HG03097 (cell line): ENCODE data around the gene NAT9.

Experiments used
- ATAC-seq: cut with Tn5 transposase; IDR thresholded peaks from one replicate; pipeline ENCODE4 v1.9.1; 2021; ENCODE audit not compliant: unreplicated experiment, low FRiP score

Gene NAT9, protein sequence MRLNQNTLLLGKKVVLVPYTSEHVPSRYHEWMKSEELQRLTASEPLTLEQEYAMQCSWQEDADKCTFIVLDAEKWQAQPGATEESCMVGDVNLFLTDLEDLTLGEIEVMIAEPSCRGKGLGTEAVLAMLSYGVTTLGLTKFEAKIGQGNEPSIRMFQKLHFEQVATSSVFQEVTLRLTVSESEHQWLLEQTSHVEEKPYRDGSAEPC

DNA sequence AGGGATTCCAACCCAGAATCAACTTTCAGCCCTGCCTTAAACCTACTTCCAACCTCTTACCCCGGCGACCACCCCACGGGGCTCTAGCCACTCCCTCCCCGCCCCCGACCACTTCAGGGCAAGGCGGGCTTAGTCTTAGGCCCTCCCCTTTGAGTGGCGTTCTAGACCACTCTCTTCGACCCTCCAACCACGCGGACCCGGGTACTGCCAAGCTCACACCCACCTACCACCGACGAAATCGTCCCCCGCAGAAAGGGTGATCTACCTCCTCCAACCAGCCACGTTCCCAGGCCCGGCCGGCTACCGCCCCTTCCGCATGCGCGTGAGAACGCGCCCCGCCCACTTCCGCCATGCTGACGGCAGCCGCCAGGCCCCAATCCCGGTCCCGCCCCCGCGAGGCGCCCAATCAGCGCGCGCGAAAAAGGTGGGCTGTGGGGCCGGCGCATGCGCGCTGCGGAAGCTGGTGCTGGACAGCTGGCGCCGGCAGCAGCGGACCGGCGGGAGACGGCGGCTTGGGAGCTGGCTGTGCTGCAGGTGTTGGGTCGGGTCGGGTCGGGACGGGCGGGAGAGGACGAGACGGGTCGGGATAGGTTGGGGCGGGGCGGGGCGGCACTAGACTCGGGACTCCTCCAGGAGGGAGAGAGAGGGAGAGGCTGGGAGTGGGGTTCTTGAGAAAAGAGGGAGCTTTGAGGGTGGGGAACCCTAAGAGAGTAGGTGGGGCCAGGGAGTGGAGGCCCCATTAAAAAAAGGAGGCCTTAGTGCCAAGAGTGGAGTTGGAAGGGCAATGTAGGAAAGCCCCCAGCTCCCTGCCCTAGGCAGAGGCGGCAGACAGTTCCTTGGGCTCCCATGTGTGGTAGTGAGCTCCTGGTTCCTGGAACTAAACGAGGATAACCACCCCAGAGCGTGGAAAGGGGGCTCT, at the start of gene NAT9:
TSS of gene NAT9 (minus strand) at position 302 of the 919 bp plus-strand sequence. CDS start 647 bp downstream, outside the sequence.
- peak; percentile 50 for ATAC-seq

DNA sequence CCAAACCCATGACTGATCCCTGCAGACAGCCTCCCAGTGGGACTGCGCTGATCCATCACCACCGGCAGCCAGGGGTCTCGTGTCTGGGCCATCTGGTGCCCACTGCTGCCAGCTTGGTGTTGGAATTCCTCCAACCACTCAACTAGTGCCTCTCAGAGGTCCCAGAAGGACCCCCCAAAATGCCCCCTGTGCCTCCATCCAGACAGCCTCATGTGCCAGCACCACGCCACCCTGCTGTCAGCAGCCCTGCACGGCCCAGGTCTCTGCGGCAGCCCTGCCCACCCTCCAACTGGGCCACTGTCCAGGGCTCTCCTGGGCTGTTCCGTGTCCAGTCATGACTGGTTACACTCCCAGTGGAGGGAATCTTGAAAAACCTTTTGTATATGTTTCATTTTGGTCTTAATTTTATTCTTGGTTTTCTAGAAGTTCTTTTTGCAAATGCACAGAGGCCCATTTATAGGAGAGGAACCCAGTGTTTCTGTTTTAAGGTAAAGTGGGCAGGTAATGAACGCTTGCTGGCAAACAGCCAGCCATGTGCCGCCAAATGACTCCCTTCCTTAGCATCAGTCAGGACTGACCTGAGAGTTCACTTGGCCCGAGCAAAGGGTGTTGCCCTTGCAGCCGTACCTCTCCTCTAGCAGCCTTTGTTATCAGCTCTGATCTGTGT, 48.9 kb upstream of the NAT9 start:
- no peak for ATAC-seq

DNA sequence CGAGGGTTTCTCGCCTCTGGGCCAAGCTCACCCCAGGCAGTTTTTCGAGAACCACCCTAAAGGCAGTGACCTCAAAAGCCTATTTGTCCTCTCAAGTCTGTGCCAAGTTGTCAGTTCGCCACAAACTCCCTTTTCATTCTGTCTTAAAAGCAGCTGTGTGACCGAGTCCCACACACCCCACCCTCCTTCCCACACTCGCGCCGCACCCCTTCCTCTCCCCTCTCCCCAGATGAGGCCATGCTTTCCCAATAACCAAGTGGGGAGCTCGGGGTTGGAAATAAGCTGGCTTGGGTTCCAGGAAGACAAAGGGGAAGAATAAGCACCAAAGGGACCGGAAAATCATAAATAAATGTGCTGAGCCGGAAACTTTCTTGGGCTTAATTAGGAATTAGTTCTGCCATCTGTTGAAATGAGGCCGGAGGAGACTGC, 46.8 kb upstream of the NAT9 start:
- ATAC-seq, result no peak

DNA sequence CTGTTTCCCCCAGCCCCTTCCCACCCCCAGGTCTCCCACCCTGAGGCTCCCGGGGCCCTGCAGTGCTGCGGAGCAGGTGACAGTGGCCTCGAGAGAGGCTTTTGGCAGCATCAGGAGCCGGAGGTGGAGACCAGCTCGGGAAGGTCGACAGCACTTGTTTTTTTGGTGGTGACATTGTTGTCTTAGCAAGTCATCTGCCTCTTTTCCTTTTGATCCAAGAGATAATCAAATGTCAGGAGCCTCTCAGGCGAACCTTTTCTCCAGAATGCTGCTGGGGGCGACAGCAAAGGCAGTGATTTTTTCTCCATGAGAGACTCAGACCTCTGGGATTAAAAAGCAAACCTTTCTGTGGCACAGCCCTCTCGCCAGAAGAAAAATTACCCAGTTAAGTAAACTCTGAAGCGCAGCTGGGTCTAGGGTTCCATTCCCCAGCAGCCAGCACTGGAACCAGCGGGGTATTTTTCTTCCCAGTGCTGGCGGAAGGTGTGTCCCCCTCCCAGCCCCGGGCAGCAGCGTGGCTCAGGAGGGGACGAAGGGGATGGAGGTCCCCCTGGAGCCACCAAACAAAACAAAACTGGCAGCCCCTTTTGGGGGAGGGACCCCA, 46.3 kb upstream of the NAT9 start:
- ATAC-seq, result no peak

DNA sequence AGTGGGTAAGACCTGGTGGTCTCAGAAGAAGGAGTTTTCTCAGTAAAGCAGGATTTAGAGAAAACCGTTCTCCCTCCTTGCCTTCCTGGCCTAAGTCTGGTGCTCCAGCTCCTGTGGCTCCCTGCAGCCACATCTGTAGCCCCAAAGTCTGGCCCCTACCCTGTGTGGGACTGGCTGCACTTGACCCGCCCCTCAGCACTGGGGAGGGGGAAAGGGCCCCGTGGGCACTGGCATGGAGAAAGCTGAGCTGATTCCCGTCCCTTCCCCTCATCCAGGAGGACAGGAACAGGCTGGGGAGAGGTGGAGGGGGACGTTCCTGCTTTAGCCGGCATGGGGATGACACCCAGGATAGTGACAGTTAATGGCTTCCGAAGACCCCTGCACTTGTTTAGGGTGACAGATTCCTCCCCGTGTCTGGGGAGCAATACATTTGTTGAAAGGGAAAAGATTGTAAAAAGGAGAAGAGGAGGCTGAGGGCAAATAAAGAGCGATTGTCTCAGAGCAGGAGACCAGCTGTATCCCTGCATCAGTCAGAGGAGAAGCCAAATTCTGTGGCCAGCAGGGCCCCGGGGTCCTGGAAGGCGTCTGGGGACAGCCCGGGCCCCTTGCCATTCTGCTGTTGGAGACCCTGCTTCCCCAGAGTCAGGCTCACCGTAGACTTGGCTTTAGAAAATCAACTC, 45.6 kb upstream of the NAT9 start:
- no peak for ATAC-seq

DNA sequence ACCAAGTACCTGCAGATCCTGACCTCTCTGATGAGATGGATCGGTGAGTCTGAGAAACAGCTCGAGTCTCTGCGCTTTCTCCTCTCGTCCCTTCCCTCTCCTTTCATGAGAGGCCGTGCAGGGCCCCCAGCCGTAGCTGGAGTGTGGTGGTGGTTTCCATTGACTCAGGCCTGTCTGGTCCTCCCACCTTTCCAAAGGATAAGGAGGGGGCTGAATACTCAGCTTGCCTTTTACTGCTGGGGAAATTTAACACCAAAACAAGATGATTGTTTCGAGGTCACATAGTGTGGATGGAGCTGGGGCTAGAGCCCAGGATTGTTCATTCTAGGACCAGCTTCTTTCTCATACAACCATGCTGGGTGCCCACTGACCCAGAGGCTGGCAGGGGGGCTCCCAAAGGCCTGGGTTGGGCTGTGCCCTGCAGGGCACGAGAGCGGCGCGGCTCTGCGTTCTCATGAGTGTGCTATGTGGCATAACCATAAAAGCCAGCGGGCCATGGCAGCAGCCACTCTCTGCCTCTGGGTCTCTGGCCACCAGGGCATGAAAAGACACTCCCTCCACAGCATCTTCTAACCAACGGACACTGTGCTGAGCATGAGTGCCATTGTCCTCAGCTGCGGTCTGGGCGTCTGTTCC, 43.8 kb upstream of the NAT9 start:
- ATAC-seq, result no peak

DNA sequence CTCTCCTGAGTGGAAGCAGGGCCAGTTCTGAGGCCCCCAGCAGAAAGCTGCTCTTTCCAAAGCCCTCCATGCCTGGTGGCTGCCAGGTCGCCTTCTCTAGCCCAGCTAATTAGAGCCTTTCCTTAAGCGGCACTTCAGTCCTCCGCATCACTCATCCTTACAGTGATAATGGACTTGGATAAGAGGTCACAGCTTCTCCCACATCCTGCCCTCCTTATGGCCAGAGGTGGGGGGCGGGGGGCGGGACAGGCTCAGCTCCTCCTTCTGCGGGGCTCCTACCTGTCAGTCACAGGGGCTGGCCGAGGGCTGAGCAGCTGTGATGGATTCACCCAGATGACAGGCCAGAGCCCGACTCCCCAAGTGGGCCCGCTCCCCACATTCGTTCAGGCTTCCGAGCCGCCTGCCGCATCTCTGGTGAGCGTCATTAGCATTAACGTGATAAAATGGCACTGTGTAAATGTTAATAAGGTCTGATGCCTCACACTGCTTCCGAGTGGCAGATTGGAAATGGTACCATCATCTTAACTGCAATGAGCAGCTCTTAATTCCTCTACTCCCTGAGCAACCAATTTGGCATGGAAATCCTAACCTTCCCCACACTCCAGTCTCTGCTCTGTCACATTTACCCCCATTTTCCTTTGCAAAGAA, 42.3 kb upstream of the NAT9 start:
- no peak for ATAC-seq

DNA sequence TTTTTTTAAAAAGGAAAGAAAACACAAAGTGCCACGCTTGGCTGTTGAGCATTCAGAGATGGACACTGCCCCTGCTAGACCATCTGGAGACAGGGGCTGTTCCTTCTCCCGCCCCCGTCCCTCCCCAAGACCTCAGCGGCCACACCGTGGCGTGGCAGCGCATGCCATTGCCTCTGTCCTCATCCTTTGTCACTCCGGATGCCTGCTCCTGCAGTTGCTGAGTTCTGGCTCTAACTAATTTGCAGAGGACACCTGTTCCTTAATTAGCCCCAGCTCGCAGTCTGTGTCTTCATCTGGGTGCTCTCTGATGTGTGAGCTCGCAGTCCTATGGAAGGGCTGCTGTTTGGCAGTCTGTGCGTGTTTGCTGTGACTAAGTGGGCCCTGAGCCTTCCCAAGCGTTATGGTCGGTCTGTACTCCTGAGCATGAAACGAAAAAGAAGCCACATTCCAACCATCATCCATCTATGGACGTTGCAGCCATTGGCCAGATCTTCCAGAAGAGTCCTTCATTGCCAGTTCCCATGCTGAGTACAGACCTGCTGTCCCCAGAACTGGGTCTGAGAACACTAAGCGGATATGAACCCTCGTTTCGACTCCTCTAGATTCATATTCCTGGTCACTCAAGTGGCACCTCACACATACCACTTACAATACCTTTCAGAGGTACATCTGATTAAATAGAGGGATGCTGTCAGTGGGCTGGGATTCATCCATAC, 40.9 kb upstream of the NAT9 start:
- ATAC-seq, result no peak

DNA sequence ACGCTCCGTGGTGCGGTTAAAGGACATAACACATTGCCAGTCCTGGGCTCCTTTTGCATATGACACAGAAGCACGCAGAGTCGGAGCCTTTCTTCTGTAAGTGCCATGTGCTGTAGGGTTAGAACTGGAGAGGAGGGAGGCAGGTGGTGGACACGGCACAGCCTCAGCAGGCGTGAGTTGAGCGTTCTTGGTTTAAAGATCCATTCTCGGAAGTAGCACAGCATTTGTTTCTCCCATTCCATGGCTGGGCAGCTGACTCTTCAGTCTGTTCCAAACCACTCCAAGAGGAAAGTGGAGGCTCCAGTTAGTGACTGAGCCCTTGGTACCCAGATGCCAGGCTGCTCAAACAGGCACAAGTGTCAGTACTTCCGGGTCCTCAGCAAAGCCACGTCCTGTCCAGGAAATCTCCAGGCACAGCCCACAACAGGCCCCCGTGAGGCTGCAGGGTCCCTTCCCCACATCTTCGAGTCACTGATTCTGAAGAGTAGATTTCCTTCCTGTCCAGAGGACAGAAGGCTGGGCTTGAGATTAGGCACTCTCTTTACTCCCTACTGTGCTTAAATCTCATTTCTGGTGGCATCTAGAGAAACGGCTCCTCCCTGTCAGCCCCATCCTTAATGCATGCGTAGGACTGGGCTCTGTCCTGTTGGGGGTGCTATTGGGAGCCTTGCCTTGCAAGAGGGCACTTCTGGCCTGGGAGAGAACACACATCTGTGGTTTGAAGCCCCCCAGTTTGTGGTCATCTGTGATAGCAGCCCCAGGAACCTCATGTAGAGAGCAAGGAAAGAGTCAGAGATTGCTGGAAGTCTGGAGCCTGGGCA, 39.6 kb upstream of the NAT9 start:
- no peak for ATAC-seq

DNA sequence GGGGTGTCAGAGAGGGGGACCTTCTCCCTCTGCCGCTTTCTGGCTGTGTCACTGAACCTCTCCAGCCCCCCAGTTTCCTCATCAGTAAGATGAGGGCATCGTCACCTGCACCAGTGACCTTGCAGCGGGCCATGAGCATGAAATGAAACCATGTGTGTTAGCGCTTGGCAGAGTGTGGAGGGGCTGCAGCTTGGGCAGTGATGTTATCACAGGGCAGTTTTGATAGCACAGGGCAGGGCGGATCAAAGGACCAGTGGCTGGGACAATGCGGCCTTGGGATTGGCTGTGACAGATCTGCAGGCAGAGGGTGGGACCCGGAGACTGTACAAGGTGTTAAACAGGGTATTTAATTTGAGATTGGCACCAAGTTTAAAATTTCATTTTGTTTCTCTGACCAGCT, 38.9 kb upstream of the NAT9 start:
- no peak for ATAC-seq

DNA sequence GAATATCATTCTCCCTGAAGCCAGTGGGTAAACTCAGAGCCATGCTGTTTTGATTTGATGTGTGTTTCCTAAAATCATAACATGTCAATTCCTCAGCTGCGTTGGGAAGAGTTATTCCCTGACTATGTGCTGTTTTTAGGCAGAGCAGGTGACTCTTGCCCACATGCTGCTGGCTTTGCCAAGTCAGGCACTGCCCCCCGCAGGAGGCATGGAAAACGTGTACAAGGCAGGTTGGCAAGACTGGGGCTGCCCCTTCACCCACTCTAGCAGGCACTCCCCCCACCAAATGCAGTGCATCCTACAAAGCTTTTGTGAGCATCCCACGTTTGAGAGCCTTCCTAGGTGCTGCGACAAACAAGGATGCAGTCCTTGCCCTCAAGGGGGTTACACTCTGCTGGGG, 38.3 kb upstream of the NAT9 start:
- no peak for ATAC-seq

DNA sequence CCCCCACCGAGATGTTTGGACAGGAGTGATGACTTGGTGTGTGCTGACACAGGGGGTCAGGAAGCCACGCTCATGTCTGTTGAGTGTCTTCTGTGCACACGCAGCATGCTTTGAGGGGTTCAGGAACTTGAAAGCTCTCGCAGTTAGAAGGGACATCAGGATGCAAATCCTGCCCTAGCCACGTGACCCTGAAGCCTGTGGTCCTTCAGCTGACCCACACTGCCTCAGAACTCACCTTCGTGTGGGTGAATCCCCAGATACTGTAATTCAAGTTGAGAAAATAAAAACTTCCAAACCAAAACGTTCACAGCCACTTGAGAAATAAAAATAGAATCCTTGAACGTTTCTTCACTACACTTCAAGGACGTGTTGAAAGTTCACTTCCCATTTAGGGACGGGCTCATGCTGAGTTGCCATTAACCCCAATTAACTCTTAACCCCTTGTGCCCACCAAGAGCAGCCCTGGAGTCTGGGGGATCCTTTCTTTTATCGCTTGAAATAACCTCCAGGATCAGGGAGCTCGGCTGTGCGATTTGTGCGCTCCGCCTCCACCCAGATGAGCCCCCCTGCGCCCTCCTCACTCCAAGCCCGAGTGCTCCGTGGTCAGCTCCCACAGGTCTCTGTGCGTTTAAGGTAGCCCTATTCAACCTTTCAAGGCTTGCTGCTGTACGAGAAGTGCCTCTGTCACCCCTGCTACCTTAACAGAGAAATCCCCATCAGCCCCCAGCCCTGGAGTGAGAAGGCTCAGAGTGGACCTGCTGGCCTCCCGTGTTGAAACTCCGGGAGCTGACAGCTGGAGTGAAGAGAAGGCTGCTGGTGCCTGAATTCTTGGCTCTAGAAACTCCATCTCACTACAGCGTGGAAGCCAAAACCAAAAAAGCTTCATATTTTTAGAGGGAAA, 36.2 kb upstream of the NAT9 start:
- ATAC-seq, result no peak

DNA sequence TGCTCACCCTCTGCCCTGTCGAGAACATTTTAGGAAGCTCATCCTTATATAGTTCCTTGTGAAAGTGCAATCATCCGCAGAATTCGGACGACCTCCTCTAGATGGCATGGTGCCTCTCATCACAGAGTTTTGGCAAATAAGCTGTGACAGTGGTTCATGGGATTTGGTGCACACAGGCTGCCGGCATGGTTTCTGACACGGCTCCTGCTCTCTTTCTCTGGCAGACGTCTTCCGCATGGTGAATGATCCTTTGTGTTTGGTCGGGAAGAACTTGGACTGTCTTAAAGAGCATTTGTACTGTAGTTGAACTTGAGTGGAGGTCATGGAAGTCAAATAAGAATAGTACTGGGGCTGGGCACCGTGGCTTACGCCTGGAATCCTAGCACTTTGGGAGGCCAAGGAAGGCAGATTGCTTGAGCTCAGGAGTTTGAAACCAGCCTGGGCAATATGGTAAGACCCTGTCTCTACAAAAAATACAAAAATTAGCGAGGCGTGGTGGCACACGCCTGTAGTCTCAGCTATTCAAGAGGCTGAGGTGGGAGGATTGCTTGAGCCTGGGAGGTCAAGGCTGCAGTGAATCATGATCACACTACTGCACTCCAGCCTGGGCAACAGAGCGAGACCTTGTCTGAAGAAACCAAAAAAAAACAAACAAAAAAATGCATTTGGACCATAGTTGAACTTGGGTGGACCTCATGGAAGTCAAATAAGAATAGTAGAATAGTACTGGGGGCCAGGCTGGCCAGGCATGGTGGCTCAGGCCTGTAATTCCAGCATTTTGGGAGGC, 34.7 kb upstream of the NAT9 start:
- no peak for ATAC-seq

DNA sequence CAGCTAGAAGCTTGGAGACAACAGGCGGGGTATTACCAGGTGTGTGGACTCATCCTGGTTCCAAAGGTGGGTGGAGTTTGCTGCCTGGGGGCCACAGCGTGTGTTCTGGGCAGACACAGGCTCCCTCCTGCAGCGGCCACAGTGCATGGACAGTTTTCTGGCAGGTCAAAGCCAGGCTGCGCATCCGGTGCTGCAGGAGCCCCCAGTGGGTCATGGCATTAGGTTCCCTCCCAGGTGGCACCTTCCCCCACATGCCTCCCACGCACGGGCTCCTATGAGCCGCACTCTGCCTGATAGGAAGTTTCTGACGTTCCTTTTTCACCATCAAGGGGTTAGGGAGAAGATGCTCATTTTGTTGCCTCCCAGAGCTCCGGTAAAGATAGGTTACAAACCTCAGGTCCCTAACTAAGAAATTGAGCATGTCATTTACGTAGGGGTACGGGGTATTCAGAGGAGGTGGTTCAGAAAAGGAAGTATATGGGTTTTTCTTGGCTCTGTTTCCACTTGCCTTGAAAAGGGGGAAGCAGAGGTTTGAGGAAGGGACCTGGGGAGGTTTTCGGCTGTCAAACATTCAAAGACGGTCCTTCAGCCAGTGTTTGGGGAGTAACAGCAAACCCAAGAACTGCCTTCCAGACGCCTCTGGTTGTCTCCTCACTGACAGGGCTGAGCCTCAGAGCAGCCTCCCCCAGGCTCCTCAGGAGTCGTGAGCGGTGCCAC, 32.7 kb upstream of the NAT9 start:
- ATAC-seq, result no peak

DNA sequence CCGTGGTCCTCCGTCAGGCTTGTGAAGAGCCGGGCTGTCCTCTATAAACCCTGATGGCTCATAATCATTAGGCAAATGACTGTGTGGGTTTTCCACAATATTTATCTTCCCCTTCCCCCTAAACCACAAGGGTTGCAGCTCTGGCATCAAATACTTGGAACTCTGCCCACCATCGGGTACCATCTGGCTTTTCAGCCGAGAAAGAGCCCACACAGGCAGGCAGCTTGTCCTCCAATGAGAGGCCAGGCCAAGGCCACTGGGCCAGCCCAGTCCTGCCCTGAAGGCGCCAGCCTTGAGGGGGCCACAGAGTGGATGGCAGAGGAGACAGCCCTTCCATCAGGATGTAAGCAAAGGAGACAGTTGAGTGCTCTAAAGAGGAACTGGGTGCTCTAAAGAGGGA, 31.8 kb upstream of the NAT9 start:
- ATAC-seq, result no peak

DNA sequence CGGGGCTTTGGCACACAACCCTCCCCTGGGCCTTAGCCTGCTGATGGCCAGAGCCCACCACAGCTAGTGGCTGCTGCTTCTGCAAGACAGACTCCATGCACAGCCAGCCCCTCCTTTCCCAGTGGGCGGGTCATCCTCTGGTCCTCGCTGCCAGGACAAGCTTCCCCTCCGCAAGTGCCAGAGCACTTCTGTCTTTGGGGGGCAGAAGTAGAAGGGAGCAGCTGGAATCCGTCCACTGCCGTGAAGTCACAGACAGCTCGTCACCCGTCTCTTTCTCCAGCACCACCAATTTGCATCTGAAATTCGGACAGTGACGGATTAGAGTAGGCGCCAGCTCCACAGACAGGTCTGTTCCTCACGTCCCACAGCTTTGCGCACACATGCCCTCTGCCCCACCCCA, 31.3 kb upstream of the NAT9 start:
- no peak for ATAC-seq
